ENCODE data around the gene TSPAN4. TPM values are rescaled to one million over a fixed set of nuclear protein-coding genes. Genes with fewer than 3 reads are reported as not detected.

Gene TSPAN4
- total RNA-seq, 4 donors from 2014 or later = 57.3 to 88.3 (median 70.7) TPM

DNA sequence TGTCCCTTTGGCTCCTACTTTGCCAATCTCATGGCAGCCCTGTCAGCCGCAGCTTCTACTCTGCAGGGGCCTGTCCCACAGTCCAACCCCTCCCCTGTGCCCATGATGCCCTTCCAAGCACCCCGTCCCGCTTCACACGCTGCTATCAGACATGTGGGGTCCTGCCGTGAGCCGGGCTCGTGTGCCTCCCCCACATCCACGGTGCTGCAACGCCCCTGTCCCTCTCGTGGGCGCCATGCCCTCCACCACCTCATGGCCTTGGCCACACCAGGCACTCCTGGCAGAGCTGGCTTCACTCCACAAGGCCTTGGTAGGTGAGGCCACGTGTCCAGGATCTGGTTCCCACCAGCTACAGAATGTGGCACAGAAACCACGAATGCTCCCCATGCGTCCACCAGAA is 44.9 kb downstream of the TSPAN4 start:
- no peak overlapping the region for H3K4me3 ChIP-seq (ENCODE audit: low read depth, poor library complexity, severe bottlenecking)
- intact Hi-C loops (cut with DNase I; ENCODE audit: low total_unique reads) = no loop called here
- no peak for DNase-seq (ENCODE audit: low spot score in 2 of 2)
- WGBS, 2 donors = 94 to 96% methylated on average over 12 to 14 of the region's 14 CpGs
- TF ChIP-seq, protein P1, sequence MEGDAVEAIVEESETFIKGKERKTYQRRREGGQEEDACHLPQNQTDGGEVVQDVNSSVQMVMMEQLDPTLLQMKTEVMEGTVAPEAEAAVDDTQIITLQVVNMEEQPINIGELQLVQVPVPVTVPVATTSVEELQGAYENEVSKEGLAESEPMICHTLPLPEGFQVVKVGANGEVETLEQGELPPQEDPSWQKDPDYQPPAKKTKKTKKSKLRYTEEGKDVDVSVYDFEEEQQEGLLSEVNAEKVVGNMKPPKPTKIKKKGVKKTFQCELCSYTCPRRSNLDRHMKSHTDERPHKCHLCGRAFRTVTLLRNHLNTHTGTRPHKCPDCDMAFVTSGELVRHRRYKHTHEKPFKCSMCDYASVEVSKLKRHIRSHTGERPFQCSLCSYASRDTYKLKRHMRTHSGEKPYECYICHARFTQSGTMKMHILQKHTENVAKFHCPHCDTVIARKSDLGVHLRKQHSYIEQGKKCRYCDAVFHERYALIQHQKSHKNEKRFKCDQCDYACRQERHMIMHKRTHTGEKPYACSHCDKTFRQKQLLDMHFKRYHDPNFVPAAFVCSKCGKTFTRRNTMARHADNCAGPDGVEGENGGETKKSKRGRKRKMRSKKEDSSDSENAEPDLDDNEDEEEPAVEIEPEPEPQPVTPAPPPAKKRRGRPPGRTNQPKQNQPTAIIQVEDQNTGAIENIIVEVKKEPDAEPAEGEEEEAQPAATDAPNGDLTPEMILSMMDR (IDR thresholded peaks at IDR 0.05) = no peak
- TF ChIP-seq POLR2A (IDR thresholded peaks at IDR 0.05) = no peak

DNA sequence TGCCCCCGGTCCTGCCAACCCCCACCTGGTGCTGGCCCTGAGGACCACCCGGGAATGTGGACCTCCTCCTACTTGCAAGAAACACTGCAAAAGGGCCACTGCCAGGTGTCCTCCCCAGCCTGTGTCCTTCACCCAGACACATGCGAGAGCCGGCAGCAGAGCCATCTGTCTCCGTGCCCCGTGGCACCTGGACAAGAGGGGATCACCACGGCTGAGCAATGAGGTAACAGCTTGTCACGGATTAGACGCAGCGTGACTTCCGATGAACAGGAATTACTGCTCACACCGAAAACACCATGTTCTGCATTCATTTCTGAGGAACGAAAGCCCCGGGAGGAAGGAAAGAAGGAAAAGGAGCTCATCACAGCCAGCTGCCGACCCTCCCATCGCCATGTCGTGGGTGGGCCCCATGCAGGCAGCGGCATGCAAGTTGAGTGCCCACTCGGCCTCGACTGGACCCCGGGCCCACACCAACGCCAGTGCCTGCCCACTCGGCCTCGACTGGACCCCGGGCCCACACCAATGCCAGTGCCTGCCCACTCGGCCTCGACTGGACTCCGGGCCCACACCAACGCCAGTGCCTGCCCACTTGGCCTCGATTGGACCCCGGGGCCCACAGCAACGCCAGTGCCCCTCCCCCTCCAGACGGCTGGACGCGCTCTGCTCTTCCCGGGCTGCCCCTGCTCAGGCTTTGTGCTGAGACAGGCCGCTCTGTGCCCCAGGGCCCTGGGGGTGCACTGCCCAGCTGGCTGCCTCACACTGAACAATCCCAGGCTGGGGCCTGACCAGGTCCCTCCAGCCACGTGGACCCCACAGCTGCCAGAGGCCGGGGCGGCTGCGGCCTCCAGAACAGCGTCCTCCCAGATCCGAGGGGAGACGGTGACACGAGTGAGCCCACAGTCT is 45.9 kb downstream of the TSPAN4 start:
- H3K4me3 ChIP-seq (ENCODE audit: low read depth, poor library complexity, severe bottlenecking) = no peak overlapping the region
- intact Hi-C loops (cut with DNase I; ENCODE audit: low total_unique reads) = no loop called here
- DNase-seq (ENCODE audit: low spot score in 2 of 2) = no peak
- WGBS, 2 donors = 86 to 92% methylated on average over 32 to 43 of the region's 45 CpGs
- no peak for TF ChIP-seq POLR2A (IDR thresholded peaks at IDR 0.05)
- TF ChIP-seq, protein P1 (IDR thresholded peaks at IDR 0.05) = no peak

- H3K4me3 ChIP-seq (ENCODE audit: low read depth, poor library complexity, severe bottlenecking) = no peak overlapping the region
- WGBS, 2 donors = 86 to 89% methylated on average over 13 of the region's 13 CpGs
- intact Hi-C loops (cut with DNase I; ENCODE audit: low total_unique reads) = no loop called here
- DNase-seq (ENCODE audit: low spot score in 2 of 2) = no peak
- TF ChIP-seq POLR2A (IDR thresholded peaks at IDR 0.05) = no peak
- TF ChIP-seq, protein P1 (IDR thresholded peaks at IDR 0.05) = no peak
Measured at GRCh38 chr11:889257-889656, 46.6 kb downstream of the TSPAN4 start.

DNA sequence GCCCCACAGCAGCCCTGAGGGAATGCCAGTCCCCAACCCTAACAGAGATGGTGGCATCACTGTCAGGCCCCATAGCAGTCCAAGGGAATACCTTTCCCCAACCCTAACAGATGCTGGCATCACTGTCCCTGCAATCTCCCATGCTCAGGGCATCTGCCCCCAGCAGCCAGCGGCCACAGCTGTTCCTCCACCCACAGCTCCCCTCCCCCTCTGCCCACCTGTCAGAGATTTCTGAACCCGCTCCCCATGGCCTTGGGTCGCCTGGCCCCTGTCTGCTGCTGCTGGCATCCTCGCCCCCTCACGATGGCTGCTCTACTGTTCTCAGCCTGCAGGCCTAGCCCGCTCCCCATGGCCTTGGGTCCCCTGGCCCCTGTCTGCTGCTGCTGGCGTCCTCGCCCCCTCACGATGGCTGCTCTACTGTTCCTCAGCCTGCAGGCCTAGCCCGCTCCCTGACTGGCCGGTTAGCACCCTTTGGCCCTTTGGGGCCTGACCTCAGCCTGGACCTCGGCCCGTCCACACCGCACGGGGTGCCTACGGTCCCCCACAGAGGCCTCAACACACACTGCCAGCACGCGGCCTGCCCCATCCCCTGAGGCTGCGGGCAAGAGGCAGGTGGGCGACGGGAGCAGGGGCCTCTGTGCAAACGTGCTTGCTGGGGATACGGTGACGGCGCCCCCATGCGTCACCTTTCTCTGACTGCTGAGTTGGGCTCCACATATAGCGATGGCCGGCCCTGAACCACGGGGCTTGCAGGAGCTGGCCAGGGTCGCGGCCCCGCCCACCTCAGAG is 47.2 kb downstream of the TSPAN4 start:
- intact Hi-C loops (cut with DNase I; ENCODE audit: low total_unique reads) = no loop called here
- 89 to 94% methylated on average over 32 of the region's 32 CpGs for WGBS, 2 donors
- DNase-seq (ENCODE audit: low spot score in 2 of 2) = no peak
- TF ChIP-seq, protein P1 (IDR thresholded peaks at IDR 0.05) = no peak
- no peak for TF ChIP-seq POLR2A (IDR thresholded peaks at IDR 0.05)
- no peak overlapping the region for H3K4me3 ChIP-seq (ENCODE audit: low read depth, poor library complexity, severe bottlenecking)

DNA sequence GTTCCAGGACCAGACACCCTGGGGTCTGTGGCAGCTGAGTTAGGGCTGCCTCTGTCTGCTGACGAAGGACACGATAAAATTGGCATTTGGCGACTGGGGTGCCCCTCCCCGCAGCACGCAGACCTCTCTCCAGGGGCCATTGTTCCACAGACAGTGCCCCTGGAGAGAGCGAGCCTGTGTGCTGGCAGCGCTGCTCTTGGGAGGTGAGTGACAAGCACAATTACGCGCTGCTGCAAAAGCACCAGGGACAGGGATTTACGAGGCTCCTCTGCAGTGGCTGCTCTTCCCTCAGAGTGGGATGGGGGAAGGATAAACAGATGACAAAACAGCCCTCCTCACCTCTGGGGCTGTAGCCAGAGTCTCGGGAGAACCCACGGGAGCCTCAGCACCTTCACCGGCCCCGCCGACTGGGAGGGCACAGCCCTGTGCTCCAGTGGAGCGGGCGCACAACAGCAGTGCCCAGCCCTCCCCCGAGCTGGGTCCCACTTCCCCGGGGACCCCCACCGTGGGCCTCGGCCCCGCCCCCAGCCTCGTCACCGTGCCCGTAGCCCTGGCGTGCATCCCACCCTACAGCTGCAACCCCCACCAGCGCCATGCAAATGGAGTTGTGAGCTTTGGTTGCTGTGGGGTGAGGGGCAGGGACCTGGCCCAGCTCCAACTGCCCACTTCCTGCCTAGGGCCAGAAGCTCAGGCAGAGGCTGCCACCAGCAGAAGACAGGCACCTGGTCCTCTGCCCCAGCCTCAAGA is 48.3 kb downstream of the TSPAN4 start:
- intact Hi-C loops (cut with DNase I; ENCODE audit: low total_unique reads) = no loop called here
- WGBS, 2 donors = 85 to 86% methylated on average over 11 to 27 of the region's 27 CpGs
- DNase-seq (ENCODE audit: low spot score in 2 of 2) = no peak
- H3K4me3 ChIP-seq (ENCODE audit: low read depth, poor library complexity, severe bottlenecking) = no peak overlapping the region
- TF ChIP-seq POLR2A (IDR thresholded peaks at IDR 0.05) = no peak
- TF ChIP-seq, protein P1 (IDR thresholded peaks at IDR 0.05) = no peak

All from lower leg skin (tissue), 4 donors.